Activated T-cell treated with anti-CD3 and anti-CD28 coated beads, Interleukin-2, amount 50 U/mL, for 4 hours (primary cell): Measurements from ENCODE around the gene MYOZ3. TPM values are rescaled to one million over a fixed set of nuclear protein-coding genes. Genes with fewer than 3 reads are reported as not detected.

Experiments used
- ATAC-seq, 2 donors: fragments of 200-7000 bp; cut with Tn5 transposase; one replicate each; pipeline ENCODE4 v1.10.0; 2021
- DNase-seq: peaks from one replicate; pipeline ENCODE4 v3.0.0-alpha.2; 2020
- H3K27me3 Mint-ChIP-seq: one replicate; pipeline ENCODE4 v1.8.0; 2021; ENCODE audit warnings: low read depth, mixed read lengths
- H3K36me3 Mint-ChIP-seq: one replicate; pipeline ENCODE4 v1.8.0; 2022; ENCODE audit warnings: mixed read lengths; ENCODE audit not compliant: insufficient read depth
- H3K4me1 Mint-ChIP-seq: one replicate; pipeline ENCODE4 v1.8.0; 2021; ENCODE audit warnings: low read depth, mixed read lengths
- H3K4me3 Mint-ChIP-seq: one replicate; pipeline ENCODE4 v1.8.0; 2021; ENCODE audit warnings: mild to moderate bottlenecking, moderate library complexity, mixed read lengths
- H3K9me3 Mint-ChIP-seq: one replicate; pipeline ENCODE4 v1.8.0; 2021; ENCODE audit warnings: mixed read lengths
- total RNA-seq, 3 donors: library from RNA; stranded (reverse); gene quantifications; one replicate each; pipeline ENCODE4 v1.2.1, GENCODE V29; 2021

Gene MYOZ3
- total RNA-seq, 3 donors from 2014 or later = 0.21 to 0.86 TPM; not detected in 1

DNA sequence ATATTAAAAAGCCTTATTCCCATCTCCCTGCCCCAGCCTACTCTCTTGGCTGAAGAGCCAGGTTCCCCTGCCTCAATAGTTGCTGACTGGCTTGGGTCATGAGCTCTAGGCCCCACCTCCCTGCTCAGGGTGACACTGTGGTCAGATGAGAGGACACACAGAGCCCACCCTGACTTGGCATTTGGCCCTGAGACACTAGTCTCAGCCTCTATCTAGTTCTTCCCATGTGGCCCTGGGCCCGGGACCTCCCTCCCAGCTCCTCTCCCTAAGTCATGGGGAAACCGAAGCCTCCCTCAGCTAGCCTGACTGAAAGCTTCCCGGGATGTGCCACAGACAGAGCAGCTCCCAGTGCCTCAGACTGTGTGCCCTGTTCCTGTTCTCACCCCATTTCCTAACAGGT, 5.8 kb upstream of the MYOZ3 start:
- ATAC-seq = no peak
- Mint-ChIP-seq H3K4me3 (no peak overlapping the region), H3K9me3 (no peaks in the 10 kb centered on the region)

DNA sequence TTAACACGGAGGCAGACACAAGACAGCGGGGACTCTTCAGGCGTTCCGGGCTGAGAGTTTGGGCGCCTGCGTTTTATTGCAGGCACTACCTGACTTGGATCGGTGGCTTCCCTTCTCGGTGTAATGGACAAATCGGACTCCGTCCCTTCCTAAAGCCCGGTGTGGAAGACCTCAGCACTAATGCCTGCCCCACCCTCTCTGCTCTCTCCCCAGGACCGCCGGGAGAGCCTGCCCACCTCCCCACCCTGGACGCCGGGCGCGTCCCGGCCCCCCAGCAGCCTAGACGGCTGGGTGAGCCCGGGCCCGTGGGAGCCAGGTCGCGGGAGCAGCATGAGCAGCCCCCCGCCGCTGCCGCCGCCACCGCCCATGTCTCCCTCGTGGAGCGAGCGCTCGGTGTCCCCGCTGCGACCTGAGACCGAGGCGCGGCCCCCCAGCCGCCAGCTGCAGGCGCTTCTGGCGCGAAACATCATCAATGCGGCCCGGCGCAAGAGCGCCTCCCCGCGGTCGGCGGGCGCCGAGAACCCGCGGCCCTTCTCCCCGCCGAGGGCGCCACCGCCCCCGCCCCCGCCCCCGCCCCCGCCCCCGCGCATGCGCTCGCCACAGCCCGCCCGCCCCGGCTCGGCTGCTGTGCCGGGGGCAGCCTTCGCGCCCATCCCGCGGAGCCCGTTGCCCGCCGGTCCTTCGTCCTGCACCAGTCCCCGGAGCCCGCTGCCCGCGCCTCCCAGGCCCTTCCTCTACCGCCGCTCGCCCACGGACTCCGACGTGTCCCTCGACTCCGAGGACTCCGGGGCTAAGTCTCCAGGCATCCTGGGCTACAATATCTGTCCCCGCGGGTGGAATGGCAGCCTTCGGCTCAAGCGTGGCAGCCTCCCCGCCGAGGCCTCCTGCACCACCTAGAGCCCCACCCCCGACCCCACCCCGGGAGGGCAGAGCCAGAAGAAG, 4.6 kb upstream of the MYOZ3 start:
- Mint-ChIP-seq H3K4me1 (peaks cover 4% of the 10 kb centered on the region), H3K4me3 (peak overlapping the region; percentile 71), H3K9me3 (no peaks in the 10 kb centered on the region), H3K27me3 (peaks cover 2% of the 10 kb centered on the region), H3K36me3 (no peaks in the 10 kb centered on the region)
- ATAC-seq = peak; percentile 87
- peak; percentile 74 for DNase-seq

More for the DNA sequence above, 5.8 kb upstream of the MYOZ3 start:
- no peaks in the 10 kb centered on the region for H3K36me3 Mint-ChIP-seq
- peaks cover 4% of the 10 kb centered on the region for H3K4me1 Mint-ChIP-seq
- DNase-seq = no peak
- H3K27me3 Mint-ChIP-seq = peaks cover 2% of the 10 kb centered on the region

DNA sequence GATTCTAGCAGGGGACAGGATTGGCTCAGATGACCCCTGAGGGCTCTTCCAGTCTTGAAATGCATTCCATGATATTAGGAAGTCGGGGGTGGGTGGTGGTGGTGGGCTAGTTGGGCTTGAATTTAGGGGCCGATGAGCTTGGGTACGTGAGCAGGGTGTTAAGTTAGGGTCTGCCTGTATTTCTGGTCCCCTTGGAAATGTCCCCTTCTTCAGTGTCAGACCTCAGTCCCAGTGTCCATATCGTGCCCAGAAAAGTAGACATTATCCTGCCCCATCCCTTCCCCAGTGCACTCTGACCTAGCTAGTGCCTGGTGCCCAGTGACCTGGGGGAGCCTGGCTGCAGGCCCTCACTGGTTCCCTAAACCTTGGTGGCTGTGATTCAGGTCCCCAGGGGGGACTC, 2.9 kb upstream of the MYOZ3 start:
- ATAC-seq (no peak), DNase-seq (no peak)
- peak overlapping the region; percentile 12 for H3K4me3 Mint-ChIP-seq
- H3K36me3 Mint-ChIP-seq = no peaks in the 10 kb centered on the region
- peaks cover 4% of the 10 kb centered on the region for H3K4me1 Mint-ChIP-seq
- peaks cover 2% of the 10 kb centered on the region for H3K27me3 Mint-ChIP-seq
- H3K9me3 Mint-ChIP-seq = no peaks in the 10 kb centered on the region

DNA sequence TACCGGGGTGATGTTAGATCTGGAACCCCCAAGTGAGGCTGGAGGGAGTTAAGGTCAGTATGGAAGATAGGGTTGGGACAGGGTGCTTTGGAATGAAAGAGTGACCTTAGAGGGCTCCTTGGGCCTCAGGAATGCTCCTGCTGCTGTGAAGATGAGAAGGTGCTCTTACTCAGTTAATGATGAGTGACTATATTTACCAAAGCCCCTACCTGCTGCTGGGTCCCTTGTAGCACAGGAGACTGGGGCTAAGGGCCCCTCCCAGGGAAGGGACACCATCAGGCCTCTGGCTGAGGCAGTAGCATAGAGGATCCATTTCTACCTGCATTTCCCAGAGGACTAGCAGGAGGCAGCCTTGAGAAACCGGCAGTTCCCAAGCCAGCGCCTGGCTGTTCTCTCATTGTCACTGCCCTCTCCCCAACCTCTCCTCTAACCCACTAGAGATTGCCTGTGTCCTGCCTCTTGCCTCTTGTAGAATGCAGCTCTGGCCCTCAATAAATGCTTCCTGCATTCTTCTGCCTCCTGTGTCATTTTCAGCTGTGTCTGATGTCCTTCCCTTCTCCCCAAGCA, 2.3 kb upstream of the MYOZ3 start:
- Mint-ChIP-seq H3K4me3 (no peak overlapping the region), H3K4me1 (peaks cover 4% of the 10 kb centered on the region), H3K36me3 (no peaks in the 10 kb centered on the region), H3K27me3 (peaks cover 2% of the 10 kb centered on the region), H3K9me3 (no peaks in the 10 kb centered on the region)
- no peak for DNase-seq
- ATAC-seq = no peak

DNA sequence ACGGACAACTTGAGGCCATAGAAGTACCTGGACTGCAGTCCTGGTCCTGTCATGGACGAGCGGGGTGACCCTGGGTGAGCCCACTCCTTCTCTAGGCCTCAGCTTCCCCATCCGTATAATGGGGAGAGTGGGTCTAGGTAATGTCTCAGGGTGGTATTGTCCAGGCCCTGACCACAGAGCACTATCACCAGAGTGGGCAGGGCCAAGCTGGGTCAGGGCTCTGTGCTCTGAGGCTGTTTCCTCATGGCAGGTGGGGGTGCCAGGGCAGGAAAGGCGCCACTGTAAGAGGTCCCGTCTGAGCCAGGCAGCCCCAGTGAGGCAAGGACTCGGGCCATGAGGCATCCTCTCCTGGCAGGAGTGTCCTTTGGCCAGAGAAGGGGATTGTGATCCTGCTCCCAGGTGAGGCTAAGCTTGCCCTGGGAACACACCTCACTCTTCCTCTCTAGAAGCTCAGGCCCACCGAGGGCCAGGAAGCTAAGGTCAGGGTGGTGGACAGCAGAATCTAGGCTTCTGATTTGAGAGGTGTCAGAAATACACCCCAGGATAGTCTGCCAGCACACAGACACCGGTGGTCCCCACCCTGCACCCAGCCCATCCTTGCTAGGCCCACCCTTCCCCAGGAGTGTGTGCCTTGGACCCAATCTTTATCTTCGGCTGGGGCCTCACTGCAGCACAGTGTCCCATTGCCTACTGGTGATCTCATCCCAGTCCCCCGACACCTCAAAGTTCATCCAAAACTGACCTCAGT, 1.5 kb upstream of the MYOZ3 start:
- ATAC-seq (no peak), DNase-seq (no peak)
- no peaks in the 10 kb centered on the region for H3K9me3 Mint-ChIP-seq
- peaks cover 4% of the 10 kb centered on the region for H3K4me1 Mint-ChIP-seq
- H3K36me3 Mint-ChIP-seq = no peaks in the 10 kb centered on the region
- no peak overlapping the region for H3K4me3 Mint-ChIP-seq
- peaks cover 2% of the 10 kb centered on the region for H3K27me3 Mint-ChIP-seq

DNA sequence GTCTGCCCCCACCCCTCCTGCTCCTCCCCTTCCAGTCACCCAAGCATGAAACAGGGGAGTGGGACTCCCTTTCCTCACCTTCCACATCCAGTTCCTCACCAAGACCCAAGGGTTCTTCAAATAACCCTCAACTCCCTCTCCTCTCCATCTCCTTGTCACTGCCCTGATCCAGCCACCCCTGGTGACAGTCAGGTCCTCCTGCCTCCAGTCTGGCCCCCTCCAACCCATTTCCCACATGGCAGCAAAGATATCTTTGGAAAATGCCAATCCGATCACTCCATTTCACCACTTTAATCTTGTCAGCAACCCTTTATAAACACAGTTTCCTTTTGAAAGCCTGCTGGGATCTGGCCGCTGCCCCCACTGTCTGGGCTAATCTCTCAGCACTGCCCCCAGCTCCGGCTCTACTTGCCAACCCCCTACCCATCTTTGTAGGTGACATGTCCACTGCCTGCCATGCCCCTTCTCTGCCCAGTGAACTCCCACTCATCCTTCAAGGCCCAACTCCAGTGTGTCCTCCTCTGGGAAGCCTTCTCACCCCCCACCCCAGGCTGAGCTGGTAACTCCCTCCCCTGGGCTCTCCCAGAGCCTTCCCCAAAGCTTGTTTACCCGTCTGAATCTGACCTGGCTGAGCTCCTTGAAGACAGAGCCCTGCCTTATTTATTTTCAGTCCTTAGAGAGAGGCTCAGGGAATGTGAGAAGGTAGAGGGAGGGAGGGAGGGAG, 781 bp upstream of the MYOZ3 start:
- Mint-ChIP-seq H3K4me1 (peaks cover 4% of the 10 kb centered on the region), H3K4me3 (no peak overlapping the region), H3K27me3 (peaks cover 2% of the 10 kb centered on the region), H3K9me3 (no peaks in the 10 kb centered on the region), H3K36me3 (no peaks in the 10 kb centered on the region)
- ATAC-seq = no peak
- DNase-seq = no peak

DNA sequence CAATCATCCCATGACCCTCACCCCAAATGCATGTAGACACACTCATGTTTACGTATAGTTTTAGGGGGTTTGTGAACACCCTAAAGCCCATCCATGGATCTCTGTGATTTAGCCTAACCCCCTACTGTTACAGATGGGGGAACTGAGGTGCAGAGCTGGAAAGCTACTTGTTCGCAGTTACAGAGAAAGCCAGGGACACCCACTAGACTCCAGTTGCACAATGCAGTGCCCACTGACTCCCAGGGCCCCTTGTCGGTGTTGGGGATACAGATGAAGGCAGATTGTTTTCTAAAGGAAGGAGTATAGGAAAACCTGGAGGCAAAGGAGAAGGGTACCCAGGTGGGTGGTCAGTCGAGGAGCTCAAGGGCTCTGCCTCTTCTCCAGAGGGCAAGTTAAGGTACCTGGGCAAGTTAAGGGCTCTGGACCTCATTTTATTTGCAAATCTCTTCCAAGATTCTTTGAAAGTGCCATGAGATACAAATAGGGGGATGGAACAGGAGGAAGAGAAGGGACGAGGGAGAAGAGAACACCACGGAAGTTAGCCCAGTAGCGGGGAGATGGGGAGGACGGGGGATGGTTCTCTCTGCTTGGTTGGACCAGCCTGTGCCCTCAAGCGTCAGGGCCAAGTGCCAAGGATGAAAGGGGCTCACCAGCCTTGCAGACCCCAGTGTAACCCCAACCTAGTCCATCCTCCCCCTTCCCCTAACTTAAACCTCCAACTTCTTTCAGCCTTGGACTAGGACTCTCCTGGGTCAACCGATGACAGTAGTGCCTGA, 958 bp downstream of the MYOZ3 start:
- H3K4me3 Mint-ChIP-seq = no peak overlapping the region
- H3K27me3 Mint-ChIP-seq = peaks cover 2% of the 10 kb centered on the region
- H3K9me3 Mint-ChIP-seq = no peaks in the 10 kb centered on the region
- ATAC-seq (no peak), DNase-seq (no peak)
- no peaks in the 10 kb centered on the region for H3K36me3 Mint-ChIP-seq
- H3K4me1 Mint-ChIP-seq = peaks cover 3% of the 10 kb centered on the region

DNA sequence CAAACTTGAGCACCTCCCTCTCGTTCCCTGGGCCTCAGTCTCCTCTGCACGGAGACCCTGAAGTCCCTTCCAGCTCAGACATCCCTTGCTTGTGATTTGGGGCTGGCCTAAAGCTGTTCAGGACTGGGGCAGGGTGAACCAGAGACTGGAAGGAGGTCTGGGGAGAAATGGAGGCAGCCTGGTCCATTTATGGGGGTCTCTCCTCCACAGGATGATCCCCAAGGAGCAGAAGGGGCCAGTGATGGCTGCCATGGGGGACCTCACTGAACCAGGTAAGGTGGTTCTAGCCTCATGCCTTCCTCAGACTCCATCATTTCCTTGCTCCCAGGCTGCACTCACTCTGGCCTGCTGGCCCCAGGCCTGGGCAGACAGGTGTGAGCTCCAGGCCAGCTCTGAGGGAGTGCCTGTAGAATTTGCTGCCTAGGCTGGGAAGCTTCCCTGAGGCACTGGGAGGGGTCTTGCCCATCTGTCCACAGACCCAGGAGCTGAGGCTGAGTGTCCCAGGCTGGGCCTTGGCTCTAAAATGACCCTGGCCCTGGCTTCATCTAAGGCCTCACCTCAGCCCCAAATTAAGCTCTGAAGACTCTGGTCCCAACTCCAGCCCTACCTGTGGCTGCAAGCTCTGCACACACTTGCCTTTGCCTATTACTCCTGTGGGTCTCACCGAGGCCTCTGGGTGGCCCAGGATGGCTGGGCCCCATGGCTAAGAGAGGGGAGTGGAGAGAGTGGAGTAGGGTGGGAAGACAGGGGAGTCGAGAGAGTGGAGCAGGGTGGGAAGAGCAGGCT, 1.9 kb downstream of the MYOZ3 start:
- Mint-ChIP-seq H3K4me1 (no peaks in the 10 kb centered on the region), H3K27me3 (peaks cover 2% of the 10 kb centered on the region), H3K9me3 (no peaks in the 10 kb centered on the region), H3K36me3 (no peaks in the 10 kb centered on the region), H3K4me3 (no peak overlapping the region)
- no peak for DNase-seq
- ATAC-seq = no peak

DNA sequence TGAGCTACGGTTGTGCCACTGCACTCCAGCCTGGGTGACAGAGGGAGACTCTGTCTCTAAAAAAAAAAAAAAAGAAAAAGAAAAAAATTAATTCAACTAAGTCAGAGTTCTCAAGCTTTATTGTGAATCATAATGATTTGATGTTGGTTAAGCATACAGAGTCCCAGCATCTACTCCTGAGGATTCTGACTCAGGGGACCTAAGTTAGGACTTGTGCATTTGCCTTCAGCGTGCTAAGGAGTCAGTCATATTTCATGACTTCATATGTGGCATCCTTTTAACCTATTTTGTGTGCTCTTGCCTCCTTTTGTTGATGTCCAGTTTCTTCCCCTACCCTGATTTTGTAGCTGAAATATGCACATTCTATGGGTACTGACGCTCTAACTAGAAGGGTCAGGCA, 2.9 kb downstream of the MYOZ3 start:
- no peak overlapping the region for H3K4me3 Mint-ChIP-seq
- H3K4me1 Mint-ChIP-seq = no peaks in the 10 kb centered on the region
- no peaks in the 10 kb centered on the region for H3K36me3 Mint-ChIP-seq
- H3K27me3 Mint-ChIP-seq = peaks cover 2% of the 10 kb centered on the region
- H3K9me3 Mint-ChIP-seq = no peaks in the 10 kb centered on the region
- no peak for DNase-seq
- no peak for ATAC-seq

DNA sequence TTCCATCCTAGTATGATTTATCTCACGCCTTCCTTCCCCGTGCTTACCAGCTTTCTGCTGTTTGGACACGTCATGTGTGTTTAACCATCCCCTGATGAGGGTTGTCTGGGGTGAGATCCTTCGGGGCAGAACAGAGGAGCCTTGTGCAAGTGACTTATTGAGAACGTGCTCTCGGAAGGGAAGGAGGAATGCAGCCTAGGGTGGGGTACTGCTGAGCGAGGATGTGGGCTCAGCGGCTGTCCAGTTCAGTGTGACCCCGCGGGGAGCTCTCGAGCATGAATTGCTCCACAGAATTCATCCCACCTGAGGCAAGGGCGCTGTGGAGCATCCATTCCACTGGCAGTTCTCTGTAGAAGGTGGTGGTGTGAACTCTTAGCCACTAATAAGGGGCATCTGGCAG, 4.0 kb downstream of the MYOZ3 start:
- peaks cover 5% of the 10 kb centered on the region for H3K27me3 Mint-ChIP-seq
- H3K36me3 Mint-ChIP-seq = no peaks in the 10 kb centered on the region
- H3K9me3 Mint-ChIP-seq = no peaks in the 10 kb centered on the region
- no peaks in the 10 kb centered on the region for H3K4me1 Mint-ChIP-seq
- no peak overlapping the region for H3K4me3 Mint-ChIP-seq
- ATAC-seq (no peak), DNase-seq (no peak)

DNA sequence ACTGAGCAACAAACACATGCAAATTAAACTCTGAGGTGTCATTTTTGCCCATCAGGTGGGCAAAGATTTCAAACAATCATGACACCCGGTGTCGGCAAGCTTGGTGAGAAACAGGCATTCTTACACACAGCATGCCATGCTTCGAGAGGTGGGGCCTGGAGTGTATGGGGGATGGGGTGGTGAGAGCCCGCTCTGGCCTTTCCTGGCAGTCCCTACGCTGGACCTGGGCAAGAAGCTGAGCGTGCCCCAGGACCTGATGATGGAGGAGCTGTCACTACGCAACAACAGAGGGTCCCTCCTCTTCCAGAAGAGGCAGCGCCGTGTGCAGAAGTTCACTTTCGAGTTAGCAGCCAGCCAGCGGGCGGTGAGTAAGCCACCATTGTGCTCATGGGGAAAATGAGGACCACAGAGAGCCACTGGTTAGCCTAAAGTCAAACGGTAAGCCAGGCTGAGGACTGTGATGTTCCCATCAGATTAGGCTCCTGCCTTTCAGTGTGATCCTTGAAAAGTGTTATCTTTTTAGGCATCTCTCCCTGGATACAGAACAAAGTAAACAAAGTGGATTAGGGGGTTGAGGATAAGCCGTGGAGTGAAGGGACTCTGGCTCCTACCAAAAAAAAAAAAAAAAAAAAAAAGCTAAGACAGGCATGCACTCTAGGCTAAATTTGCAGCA, 9.4 kb downstream of the MYOZ3 start:
- Mint-ChIP-seq H3K27me3 (peaks cover 27% of the 10 kb centered on the region), H3K36me3 (no peaks in the 10 kb centered on the region), H3K4me3 (peak overlapping the region; percentile 42), H3K4me1 (peaks cover 10% of the 10 kb centered on the region), H3K9me3 (no peaks in the 10 kb centered on the region)
- ATAC-seq (no peak), DNase-seq (no peak)

DNA sequence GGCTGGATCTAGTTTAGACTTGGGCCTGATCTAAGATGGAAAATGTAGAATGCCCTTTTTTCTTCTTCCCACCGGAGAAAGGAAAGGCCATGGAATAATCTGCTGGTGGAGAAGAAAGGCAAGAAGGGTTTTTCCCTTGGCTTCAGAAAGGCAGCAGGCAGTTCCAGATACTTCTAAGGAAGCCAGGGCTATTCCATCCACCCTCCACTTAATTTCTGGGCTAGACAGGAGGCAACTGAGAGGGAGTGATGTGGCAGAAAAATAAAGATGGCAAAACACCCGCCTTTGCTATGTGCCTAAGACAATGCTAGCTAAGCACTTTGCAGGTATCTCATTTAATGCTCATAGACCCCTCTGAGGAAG, 9.9 kb downstream of the MYOZ3 start:
- peak overlapping the region; percentile 42 for H3K4me3 Mint-ChIP-seq
- no peaks in the 10 kb centered on the region for H3K36me3 Mint-ChIP-seq
- DNase-seq = no peak
- peaks cover 27% of the 10 kb centered on the region for H3K27me3 Mint-ChIP-seq
- H3K9me3 Mint-ChIP-seq = no peaks in the 10 kb centered on the region
- peaks cover 10% of the 10 kb centered on the region for H3K4me1 Mint-ChIP-seq
- no peak for ATAC-seq
